GM18526 (cell line): Measurements from ENCODE around the gene PASK.

Source experiments
- POLR2A ChIP-seq: IDR thresholded peaks from 3 replicates; pipeline ENCODE4 v1.6.1; 2011; ENCODE audit not compliant: insufficient read length; ENCODE audit errors: extremely low read depth

PASK gene

GRCh38 chr2:241185961-241186360 is 36.7 kb upstream of the PASK start:
- no peak for TF ChIP-seq POLR2A

- no peak for TF ChIP-seq POLR2A
Measured at GRCh38 chr2:241184901-241185300, 35.6 kb upstream of the PASK start.

GRCh38 chr2:241183221-241183620 is 33.9 kb upstream of the PASK start:
- TF ChIP-seq POLR2A: no peak

- no peak for TF ChIP-seq POLR2A
Measured at GRCh38 chr2:241182531-241183133, 33.4 kb upstream of the PASK start.

- TF ChIP-seq POLR2A: no peak
Measured at GRCh38 chr2:241182126-241182525, 32.9 kb upstream of the PASK start.

GRCh38 chr2:241180495-241180894 is 31.2 kb upstream of the PASK start:
- TF ChIP-seq POLR2A: no peak

GRCh38 chr2:241179899-241180298 is 30.6 kb upstream of the PASK start:
- TF ChIP-seq POLR2A: no peak

- no peak for TF ChIP-seq POLR2A
Measured at GRCh38 chr2:241178961-241179360, 29.7 kb upstream of the PASK start.

- TF ChIP-seq POLR2A: no peak
Measured at GRCh38 chr2:241177526-241178334, 28.5 kb upstream of the PASK start.

- TF ChIP-seq POLR2A: no peak
Measured at GRCh38 chr2:241173557-241173956, 24.3 kb upstream of the PASK start.

GRCh38 chr2:241168366-241168765 is 19.1 kb upstream of the PASK start:
- TF ChIP-seq POLR2A: no peak

- TF ChIP-seq POLR2A: no peak
Measured at GRCh38 chr2:241163601-241164118, 14.4 kb upstream of the PASK start.

GRCh38 chr2:241161646-241162281 is 12.5 kb upstream of the PASK start:
- no peak for TF ChIP-seq POLR2A

- no peak for TF ChIP-seq POLR2A
Measured at GRCh38 chr2:241160318-241160717, 11.0 kb upstream of the PASK start.

GRCh38 chr2:241159116-241159515 is 9.8 kb upstream of the PASK start:
- no peak for TF ChIP-seq POLR2A

GRCh38 chr2:241158546-241158900 is 9.3 kb upstream of the PASK start:
- no peak for TF ChIP-seq POLR2A
